Activated CD4-positive, alpha-beta memory T cell treated with anti-CD3 and anti-CD28 coated beads, Interleukin-2, amount 10 ng/mL, durations not matched to agents 7 days and 5 days (primary cell): Measurements from ENCODE around the gene C11orf86. TPM values are rescaled to one million over a fixed set of nuclear protein-coding genes. Genes with fewer than 3 reads are reported as not detected.
"Not testable (repeated sequence)": the region's sequence is repeated elsewhere in the genome, so short reads cannot be mapped to it uniquely, and the experiment has no call there.

Experiments
- CTCF ChIA-PET: fragments of 350-600 bp; sonication (Branson Sonifier 250); formaldehyde crosslinking; loops from one replicate; lab custom pipeline; 2021; ENCODE audit warnings: antibody characterized with exemption, inconsistent platforms; lab: Charles Lee
- POLR2A ChIA-PET: fragments of 350-600 bp; sonication (Branson Sonifier 250); formaldehyde crosslinking; loops from one replicate; lab custom pipeline; 2021; ENCODE audit warnings: antibody characterized with exemption; lab: Charles Lee
- DNase-seq: peaks from one replicate; pipeline ENCODE4 v3.0.0-alpha.2; 2020
- H3K27ac Mint-ChIP-seq: one replicate; pipeline ENCODE4 v1.8.0; 2021; ENCODE audit warnings: mild to moderate bottlenecking, mixed read lengths
- H3K27me3 Mint-ChIP-seq: one replicate; pipeline ENCODE4 v1.8.0; 2021; ENCODE audit warnings: mixed read lengths
- H3K36me3 Mint-ChIP-seq: one replicate; pipeline ENCODE4 v1.8.0; 2021; ENCODE audit warnings: low read depth, mixed read lengths
- H3K4me1 Mint-ChIP-seq: one replicate; pipeline ENCODE4 v1.8.0; 2021; ENCODE audit warnings: mixed read lengths
- H3K4me3 Mint-ChIP-seq: one replicate; pipeline ENCODE4 v1.8.0; 2021; ENCODE audit warnings: mild to moderate bottlenecking, mixed read lengths
- H3K9me3 Mint-ChIP-seq: one replicate; pipeline ENCODE4 v1.8.0; 2021; ENCODE audit warnings: mixed read lengths
- total RNA-seq, 2 experiments: library from RNA; stranded (reverse); gene quantifications; one replicate each; pipeline ENCODE4 v1.2.3, GENCODE V29; 2021

Gene C11orf86
- total RNA-seq, 2 experiments from 2014 or later = not detected

DNA sequence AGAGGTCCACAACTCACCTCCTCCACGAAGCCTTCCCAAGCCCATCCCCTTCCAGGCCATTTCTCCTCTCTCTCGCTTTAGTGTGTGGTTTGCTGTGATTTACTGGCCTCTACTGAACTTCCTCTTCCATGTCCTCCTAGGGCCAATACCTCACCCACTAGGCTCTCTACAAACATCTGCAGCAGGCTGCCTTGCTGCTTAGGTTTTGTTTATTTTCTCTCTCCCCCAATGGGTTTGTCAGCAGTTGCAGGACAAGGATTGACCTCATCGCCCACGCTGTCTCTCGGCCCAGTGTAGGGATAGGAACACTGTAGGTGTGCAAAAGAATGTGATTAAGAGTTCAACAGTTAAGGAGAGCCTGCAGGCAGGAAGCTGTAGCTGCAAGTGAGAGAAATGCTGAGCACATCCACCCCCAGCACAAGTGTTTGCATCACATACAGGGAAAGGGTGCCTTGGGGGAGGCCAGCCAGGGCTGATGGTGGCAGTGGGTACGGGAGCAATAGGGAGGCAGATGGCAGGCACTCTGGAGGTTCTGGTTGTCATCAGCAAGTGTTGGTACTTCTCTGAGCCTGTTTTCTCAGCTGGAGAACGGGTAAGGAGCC is 18.3 kb upstream of the C11orf86 start:
- Mint-ChIP-seq H3K27me3 (peaks cover 14% of the 10 kb centered on the region), H3K4me3 (peak overlapping the region; percentile 67), H3K9me3 (peaks cover 3% of the 10 kb centered on the region), H3K36me3 (no peaks in the 10 kb centered on the region), H3K27ac (peak overlapping the region; percentile 36), H3K4me1 (peaks cover 23% of the 10 kb centered on the region)
- CTCF ChIA-PET = interaction anchor here (0.7 kb wide), 1 partner anchor 19 kb away, joined by 3 read pairs; no protein-coding TSS in a partner anchor
- POLR2A ChIA-PET = interaction anchor here (0.8 to 1.3 kb wide), 2 partner anchors 8 to 101 kb away, joined by 4 read pairs; no protein-coding TSS in a partner anchor
- no peak for DNase-seq

DNA sequence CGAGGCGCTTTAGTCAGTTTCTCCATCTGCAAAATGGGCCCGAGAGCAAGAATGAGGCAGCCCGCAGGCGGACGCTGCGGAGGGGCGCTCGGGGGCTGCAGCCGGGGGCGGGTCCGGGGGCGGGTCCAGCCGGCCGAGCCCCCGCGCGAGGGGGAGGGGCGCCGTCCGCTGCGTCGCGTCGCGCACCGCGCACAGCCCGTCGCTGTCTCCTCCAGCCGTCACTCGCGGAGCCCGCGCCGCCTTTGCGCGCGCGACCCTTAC is 17.2 kb upstream of the C11orf86 start:
- peaks cover 3% of the 10 kb centered on the region for H3K9me3 Mint-ChIP-seq
- peaks cover 14% of the 10 kb centered on the region for H3K27me3 Mint-ChIP-seq
- DNase-seq = no peak
- peaks cover 23% of the 10 kb centered on the region for H3K4me1 Mint-ChIP-seq
- CTCF ChIA-PET = no interaction called here
- POLR2A ChIA-PET = interaction anchor here (0.7 to 2.0 kb wide), 3 partner anchors 102 to 280 kb away, joined by 3 to 6 read pairs (median 4); no protein-coding TSS in a partner anchor
- H3K36me3 Mint-ChIP-seq = no peaks in the 10 kb centered on the region
- peak overlapping the region; percentile 84 for H3K4me3 Mint-ChIP-seq
- H3K27ac Mint-ChIP-seq = no peak overlapping the region

DNA sequence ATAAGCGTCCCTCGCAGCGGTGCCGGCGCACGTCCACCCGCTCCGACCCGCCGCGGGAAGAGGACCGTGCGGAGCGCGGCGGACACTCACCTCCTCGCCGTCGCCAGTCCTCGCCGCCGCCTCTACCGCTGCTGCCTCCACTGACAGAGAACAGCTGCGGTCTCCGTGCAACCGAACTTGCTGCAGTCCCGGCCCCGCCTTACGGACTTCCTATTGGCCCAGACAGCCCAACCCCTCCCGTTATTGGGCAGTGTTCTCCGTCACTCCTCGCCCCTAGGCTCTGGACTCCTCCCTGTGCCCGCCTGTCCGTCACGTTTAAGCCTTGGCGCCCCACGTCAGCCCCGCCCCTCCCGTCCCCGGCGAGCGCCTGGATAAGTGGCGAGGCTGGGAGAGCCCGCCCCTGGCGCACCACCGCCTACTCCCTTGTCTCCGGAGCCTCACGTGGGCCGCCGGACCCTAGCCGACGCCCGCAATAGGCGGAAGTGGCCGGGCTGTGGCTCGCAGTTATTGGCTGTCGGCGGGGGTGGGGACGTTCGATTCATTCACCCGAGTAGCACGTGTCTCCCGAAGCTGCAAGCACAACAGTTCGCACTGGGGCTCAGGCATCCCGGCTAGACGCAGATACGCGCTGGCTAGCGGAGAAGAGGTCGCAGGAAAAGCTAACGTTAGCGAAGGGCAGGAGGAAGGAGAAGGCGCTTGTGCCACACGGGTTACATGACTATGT is 16.7 kb upstream of the C11orf86 start, which contains the start of gene PC:
Gene PC, minus strand, starts transcription at position 152 of the 724 bp plus-strand sequence. CDS start 86,224 bp downstream, outside the sequence.
- Mint-ChIP-seq H3K27ac (peak within 1 kb of the TSS; percentile 64), H3K27me3 (peaks cover 14% of the 10 kb centered on the region), H3K9me3 (peaks cover 3% of the 10 kb centered on the region), H3K36me3 (no peaks in the 10 kb centered on the region), H3K4me1 (peaks cover 23% of the 10 kb centered on the region), H3K4me3 (peak within 1 kb of the TSS; percentile 84)
- CTCF ChIA-PET = interaction anchor here (0.6 to 1.4 kb wide), 4 partner anchors 115 to 825 kb away, joined by 3 to 7 read pairs (median 3); partner anchors contain the start of gene RBM4
- DNase-seq = peak; percentile 99
- POLR2A ChIA-PET = interaction anchor here (0.7 to 2.0 kb wide), 7 partner anchors 10 to 586 kb away, joined by 3 to 6 read pairs (median 4); no protein-coding TSS in a partner anchor

DNA sequence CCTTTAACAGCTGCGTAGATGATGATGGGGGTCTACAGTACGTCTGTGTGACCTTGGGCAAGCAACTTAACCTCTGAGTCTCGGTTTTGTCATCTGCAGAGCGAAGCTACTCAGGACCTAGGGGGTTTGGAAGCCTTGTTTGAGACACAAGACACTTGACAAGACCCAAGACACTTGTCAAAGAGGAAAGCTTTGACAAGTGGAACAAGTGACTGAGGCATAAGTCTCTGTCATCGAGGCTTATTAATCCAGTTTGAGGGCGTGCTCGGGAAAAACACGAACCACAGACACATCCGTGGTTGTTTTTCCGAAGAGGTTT is 16.2 kb upstream of the C11orf86 start:
- no peak for DNase-seq
- Mint-ChIP-seq H3K36me3 (no peaks in the 10 kb centered on the region), H3K9me3 (peaks cover 3% of the 10 kb centered on the region), H3K4me1 (peaks cover 23% of the 10 kb centered on the region), H3K4me3 (peak overlapping the region; percentile 84), H3K27me3 (peaks cover 14% of the 10 kb centered on the region), H3K27ac (peak overlapping the region; percentile 64)
- ChIA-PET POLR2A (interaction anchor here (1.0 to 2.0 kb wide), 5 partner anchors 10 to 586 kb away, joined by 3 to 6 read pairs (median 5); no protein-coding TSS in a partner anchor), CTCF (interaction anchor here (0.6 to 1.4 kb wide), 4 partner anchors 115 to 825 kb away, joined by 3 to 7 read pairs (median 3); partner anchors contain the start of gene RBM4)

DNA sequence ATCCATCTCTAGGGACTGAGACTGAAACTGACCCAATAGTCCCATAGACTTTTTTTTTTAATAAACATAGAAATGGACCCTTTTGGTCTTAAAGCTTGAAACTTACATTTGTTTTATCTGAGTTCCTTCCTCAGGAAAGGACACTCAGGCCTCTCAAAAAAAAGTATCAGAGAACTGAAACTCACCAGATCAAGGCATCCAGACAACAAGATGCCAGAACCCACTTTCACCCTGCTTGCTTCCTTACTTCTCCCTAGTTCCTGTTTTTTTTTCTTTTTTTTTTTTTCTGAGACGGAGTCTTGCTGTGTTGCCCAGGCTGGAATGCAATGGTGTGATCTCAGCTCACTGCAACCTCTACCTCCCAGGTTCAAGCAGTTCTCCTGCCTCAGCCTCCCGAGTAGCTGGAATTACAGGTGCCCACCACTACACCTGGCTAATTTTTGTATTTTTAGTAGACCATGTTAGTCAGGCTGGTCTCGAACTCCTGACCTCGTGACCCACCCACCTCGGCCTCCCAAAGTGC is 13.4 kb upstream of the C11orf86 start:
- POLR2A ChIA-PET, DNase-seq, H3K36me3 Mint-ChIP-seq, H3K9me3 Mint-ChIP-seq, H3K27ac Mint-ChIP-seq, H3K4me3 Mint-ChIP-seq, CTCF ChIA-PET: not testable (repeated sequence)
- Mint-ChIP-seq H3K4me1 (peaks cover 32% of the 10 kb centered on the region), H3K27me3 (peaks cover 17% of the 10 kb centered on the region)

DNA sequence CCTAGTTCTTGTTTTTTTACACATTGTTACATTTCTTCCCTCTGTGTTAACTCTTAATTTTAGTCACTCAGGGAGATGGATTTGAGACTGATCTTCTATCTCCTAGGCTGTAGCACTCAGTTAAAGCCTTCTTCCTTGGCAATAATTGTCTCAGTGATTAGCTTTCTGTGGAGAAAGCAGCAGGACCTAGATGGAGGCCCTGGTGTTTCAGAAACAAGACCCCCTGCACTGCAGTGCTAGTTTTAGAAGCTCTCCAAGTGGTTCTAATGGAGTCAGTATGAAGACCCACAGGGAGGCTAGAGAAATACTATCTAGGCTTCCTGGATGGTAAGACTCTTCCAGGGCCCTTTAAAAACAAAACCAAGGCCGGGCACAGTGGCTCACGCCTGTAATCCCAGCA is 12.9 kb upstream of the C11orf86 start:
- no peak overlapping the region for H3K4me3 Mint-ChIP-seq
- no peak for DNase-seq
- H3K4me1 Mint-ChIP-seq = peaks cover 30% of the 10 kb centered on the region
- H3K27me3 Mint-ChIP-seq = peaks cover 17% of the 10 kb centered on the region
- ChIA-PET POLR2A (no interaction called here), CTCF (no interaction called here)
- peaks cover 3% of the 10 kb centered on the region for H3K9me3 Mint-ChIP-seq
- no peak overlapping the region for H3K27ac Mint-ChIP-seq
- H3K36me3 Mint-ChIP-seq = no peaks in the 10 kb centered on the region

DNA sequence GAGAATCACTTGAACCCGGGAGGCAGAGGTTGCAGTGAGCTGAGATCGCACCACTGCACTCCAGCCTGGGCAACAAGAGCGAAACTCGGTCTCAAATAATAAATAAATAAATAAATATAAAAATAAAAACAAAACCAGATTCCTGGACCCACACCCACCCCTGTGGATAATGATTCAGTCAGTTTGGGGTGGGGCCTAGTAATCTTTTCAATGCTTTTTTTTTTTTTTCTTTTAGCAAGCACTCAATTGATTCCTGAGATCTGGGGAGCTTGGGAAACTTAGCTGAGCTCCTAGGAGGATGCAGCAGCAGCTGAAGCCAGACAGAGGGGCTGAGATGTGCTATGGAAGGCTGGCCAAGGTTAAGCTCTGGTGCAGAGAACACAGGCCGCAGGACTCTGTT is 12.3 kb upstream of the C11orf86 start:
- no peaks in the 10 kb centered on the region for H3K36me3 Mint-ChIP-seq
- POLR2A ChIA-PET = no interaction called here
- peaks cover 17% of the 10 kb centered on the region for H3K27me3 Mint-ChIP-seq
- no peak overlapping the region for H3K27ac Mint-ChIP-seq
- CTCF ChIA-PET = no interaction called here
- H3K4me3 Mint-ChIP-seq = no peak overlapping the region
- H3K4me1 Mint-ChIP-seq = peaks cover 27% of the 10 kb centered on the region
- no peak for DNase-seq
- H3K9me3 Mint-ChIP-seq = peaks cover 3% of the 10 kb centered on the region

DNA sequence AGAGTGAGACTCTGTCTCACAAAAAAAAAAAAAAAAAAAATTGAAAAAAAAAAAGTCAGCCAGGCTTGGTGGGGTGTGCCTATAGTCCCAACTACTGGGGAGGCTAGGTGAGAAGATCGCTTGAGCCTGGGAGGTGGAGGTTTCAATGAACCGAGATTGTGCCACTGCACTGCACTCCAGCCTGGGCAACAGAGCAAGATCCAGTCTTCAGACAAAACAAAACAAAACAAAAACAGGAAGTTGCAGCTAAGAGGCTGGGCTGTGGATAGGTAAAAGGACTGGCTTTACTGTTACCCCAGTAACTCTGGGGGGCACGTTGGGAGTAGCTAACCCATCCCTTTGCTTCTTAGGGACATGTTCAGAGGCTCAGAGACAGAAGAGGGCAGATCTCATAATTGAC is 10.6 kb upstream of the C11orf86 start:
- peaks cover 10% of the 10 kb centered on the region for H3K27me3 Mint-ChIP-seq
- CTCF ChIA-PET = no interaction called here

DNA sequence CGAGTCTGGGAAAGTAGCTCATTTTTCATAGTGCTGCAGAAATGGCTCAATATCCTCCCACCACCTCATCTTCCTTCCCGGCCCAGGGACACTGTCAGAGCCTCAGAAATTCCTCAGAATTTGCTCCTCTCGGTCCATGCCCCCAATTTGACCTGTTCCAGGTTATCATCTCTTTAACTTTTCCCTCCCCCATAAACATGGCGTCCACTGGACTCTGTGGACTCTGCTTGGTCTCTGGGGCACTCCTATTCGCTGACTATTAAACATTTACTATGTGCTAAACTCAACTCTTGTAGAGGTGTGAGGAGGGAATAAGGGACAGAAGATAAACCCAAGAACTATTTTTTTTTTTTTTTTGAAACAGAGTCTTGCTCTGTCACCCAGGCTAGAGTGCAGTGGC is 8.8 kb upstream of the C11orf86 start:
- no peak overlapping the region for H3K4me3 Mint-ChIP-seq
- no peak for DNase-seq
- no peaks in the 10 kb centered on the region for H3K9me3 Mint-ChIP-seq
- peaks cover 5% of the 10 kb centered on the region for H3K27me3 Mint-ChIP-seq
- POLR2A ChIA-PET = no interaction called here
- H3K36me3 Mint-ChIP-seq = no peaks in the 10 kb centered on the region
- H3K4me1 Mint-ChIP-seq = peaks cover 35% of the 10 kb centered on the region
- CTCF ChIA-PET = no interaction called here
- H3K27ac Mint-ChIP-seq = no peak overlapping the region

More for the DNA sequence above, 10.6 kb upstream of the C11orf86 start:
- H3K9me3 Mint-ChIP-seq = no peaks in the 10 kb centered on the region
- H3K4me1 Mint-ChIP-seq = peaks cover 23% of the 10 kb centered on the region
- no peak overlapping the region for H3K4me3 Mint-ChIP-seq
- no peak for DNase-seq
- H3K27ac Mint-ChIP-seq = no peak overlapping the region
- H3K36me3 Mint-ChIP-seq = no peaks in the 10 kb centered on the region
- POLR2A ChIA-PET = no interaction called here

DNA sequence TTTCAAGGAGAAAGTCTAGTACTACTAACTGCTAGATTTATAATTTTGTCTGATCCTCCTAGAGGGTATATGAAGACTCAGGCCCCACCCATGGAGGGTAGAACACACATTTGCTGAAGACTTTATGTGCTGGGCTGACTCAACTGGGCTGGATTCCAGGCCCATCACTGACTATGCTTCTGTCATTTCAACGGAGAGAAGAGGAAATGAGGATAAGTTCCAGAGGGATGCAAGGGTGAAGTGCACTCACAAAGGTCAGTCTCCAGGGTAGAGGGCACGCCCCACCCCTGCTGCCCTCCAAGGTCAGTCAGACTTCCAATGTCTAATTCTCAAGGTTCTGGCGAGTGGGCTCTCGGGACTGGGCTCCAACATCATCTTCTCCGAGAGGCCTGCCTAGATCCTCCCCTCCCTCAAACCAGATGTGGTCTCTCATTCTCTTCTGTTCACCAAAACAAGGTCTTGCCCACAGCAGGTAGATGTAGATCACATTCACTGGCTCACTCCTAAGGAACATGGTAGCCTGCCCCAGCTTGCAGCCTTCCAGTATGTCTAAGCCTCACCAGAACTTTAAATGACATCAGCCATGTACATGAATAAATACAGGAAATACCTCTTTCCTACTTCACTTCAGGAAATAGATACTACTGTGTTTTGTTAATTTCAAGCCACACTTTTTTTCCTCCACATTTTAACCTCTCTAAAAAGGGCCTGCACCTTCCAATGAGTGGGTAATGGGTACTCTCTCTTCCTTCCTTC is 7.3 kb upstream of the C11orf86 start:
- H3K4me3 Mint-ChIP-seq = no peak overlapping the region
- H3K27ac Mint-ChIP-seq = peak overlapping the region; percentile 11
- no peaks in the 10 kb centered on the region for H3K9me3 Mint-ChIP-seq
- ChIA-PET CTCF (no interaction called here), POLR2A (no interaction called here)
- H3K4me1 Mint-ChIP-seq = peaks cover 37% of the 10 kb centered on the region
- no peaks in the 10 kb centered on the region for H3K36me3 Mint-ChIP-seq
- peaks cover 3% of the 10 kb centered on the region for H3K27me3 Mint-ChIP-seq
- DNase-seq = no peak

DNA sequence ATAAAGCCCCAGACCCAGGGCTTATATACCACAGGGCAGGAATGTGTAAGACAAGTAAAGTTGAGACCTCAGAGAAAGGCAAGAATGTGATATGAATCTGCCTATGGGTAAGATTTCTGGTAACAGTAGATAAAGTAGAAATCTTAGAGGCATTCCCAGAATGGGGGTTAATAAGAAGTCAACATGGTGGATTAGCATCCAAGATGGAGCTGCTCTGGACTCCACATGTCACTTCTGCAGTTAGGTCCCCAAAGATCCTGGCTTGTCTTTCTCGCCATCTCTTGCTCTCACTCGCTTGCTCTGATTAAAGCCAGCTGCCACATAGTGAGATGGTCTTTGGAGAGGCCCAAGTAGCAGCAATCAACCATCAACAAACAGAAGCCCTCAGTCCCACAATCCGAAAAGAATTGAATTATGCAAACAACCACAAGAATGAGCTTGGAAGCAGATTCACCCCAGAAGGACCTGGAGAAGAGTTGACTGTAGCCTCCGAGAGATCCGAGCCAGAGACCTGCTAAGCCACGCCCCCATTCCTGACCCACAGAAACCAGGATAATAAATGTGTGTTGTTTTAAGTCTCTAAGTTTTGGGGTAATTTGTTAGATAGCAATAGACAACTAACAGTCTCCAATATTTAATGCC is 5.4 kb upstream of the C11orf86 start:
- H3K36me3 Mint-ChIP-seq = no peaks in the 10 kb centered on the region
- H3K27ac Mint-ChIP-seq = no peak overlapping the region
- H3K9me3 Mint-ChIP-seq = no peaks in the 10 kb centered on the region
- no peak for DNase-seq
- ChIA-PET CTCF (no interaction called here), POLR2A (no interaction called here)
- no peak overlapping the region for H3K4me3 Mint-ChIP-seq
- peaks cover 34% of the 10 kb centered on the region for H3K4me1 Mint-ChIP-seq
- peaks cover 5% of the 10 kb centered on the region for H3K27me3 Mint-ChIP-seq

DNA sequence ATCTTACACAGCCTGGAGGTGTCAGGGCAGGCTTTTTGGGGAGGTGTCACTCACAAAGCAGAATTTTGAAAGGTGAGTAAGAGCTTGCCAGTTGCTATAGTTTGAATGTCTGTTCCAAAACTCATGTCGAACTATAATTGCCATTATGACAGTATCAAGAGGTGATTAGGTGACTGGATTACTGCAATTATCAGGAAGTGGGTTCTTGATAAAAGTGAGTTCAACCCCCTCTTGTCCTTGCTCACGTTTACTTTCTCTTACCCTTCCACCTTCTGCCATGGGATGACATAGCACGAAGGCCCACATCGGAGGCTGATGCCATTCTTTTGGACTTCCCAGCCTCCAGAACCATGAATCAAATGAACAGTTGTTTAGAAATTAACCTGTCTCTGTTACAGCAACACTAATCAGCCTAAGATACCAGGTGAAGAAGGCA is 4.7 kb upstream of the C11orf86 start:
- ChIA-PET POLR2A (no interaction called here), CTCF (no interaction called here)
- Mint-ChIP-seq H3K4me1 (peaks cover 29% of the 10 kb centered on the region), H3K27me3 (peaks cover 5% of the 10 kb centered on the region), H3K9me3 (no peaks in the 10 kb centered on the region), H3K4me3 (no peak overlapping the region), H3K27ac (no peak overlapping the region), H3K36me3 (no peaks in the 10 kb centered on the region)
- no peak for DNase-seq
